ENCODE measurements around the gene OR7D2.

Gene OR7D2

GRCh38 chr19:9219489-9219888, 40.7 kb downstream of the OR7D2 start, which contains the start of gene OR7D4:
TSS of gene OR7D4 (minus strand) at chr19:9219589. CDS start at chr19:9214837, 4,752 bp downstream.
- no peak for DNase-seq

Measured in activated gamma-delta T cell treated with Interleukin-2 at 50 U/mL for 16 hours (primary cell).